ENCODE results near the gene DNAJB8. TPM values are rescaled to one million over a fixed set of nuclear protein-coding genes. Genes with fewer than 3 reads are reported as not detected.

Gene DNAJB8
- total RNA-seq, 1 experiment from 2014 or later: not detected

GRCh38 chr3:128430731-128431130 lies 36.0 kb downstream of the DNAJB8 start:
- no peaks in the 10 kb centered on the region for H3K9me3 ChIP-seq
- H3K36me3 ChIP-seq: no peaks in the 10 kb centered on the region
- DNase-seq: no peak
- no peak overlapping the region for H3K4me3 ChIP-seq
- no peaks in the 10 kb centered on the region for H3K27me3 ChIP-seq

GRCh38 chr3:128430301-128430700 lies 36.4 kb downstream of the DNAJB8 start:
- no peak for DNase-seq
- H3K4me3 ChIP-seq: no peak overlapping the region
- H3K27me3 ChIP-seq: no peaks in the 10 kb centered on the region
- no peaks in the 10 kb centered on the region for H3K36me3 ChIP-seq
- H3K9me3 ChIP-seq: no peaks in the 10 kb centered on the region

GRCh38 chr3:128429751-128430150 lies 36.9 kb downstream of the DNAJB8 start:
- Histone ChIP-seq H3K9me3 (no peaks in the 10 kb centered on the region), H3K36me3 (no peaks in the 10 kb centered on the region), H3K27me3 (no peaks in the 10 kb centered on the region), H3K4me3 (no peak overlapping the region)
- DNase-seq: no peak

- Histone ChIP-seq H3K9me3 (no peaks in the 10 kb centered on the region), H3K4me3 (no peak overlapping the region), H3K27me3 (no peaks in the 10 kb centered on the region), H3K36me3 (no peaks in the 10 kb centered on the region)
- DNase-seq: no peak
Observed at GRCh38 chr3:128429275-128429674, 37.4 kb downstream of the DNAJB8 start.

- H3K4me3 ChIP-seq: no peak overlapping the region
- H3K36me3 ChIP-seq: no peaks in the 10 kb centered on the region
- H3K27me3 ChIP-seq: no peaks in the 10 kb centered on the region
- no peaks in the 10 kb centered on the region for H3K9me3 ChIP-seq
- DNase-seq: no peak
Observed at GRCh38 chr3:128427872-128428822, 38.5 kb downstream of the DNAJB8 start.

- no peak for DNase-seq
- Histone ChIP-seq H3K36me3 (no peaks in the 10 kb centered on the region), H3K27me3 (no peaks in the 10 kb centered on the region), H3K9me3 (no peaks in the 10 kb centered on the region), H3K4me3 (no peak overlapping the region)
Observed at GRCh38 chr3:128427175-128427857, 39.4 kb downstream of the DNAJB8 start.

- no peaks in the 10 kb centered on the region for H3K36me3 ChIP-seq
- H3K4me3 ChIP-seq: no peak overlapping the region
- H3K27me3 ChIP-seq: no peaks in the 10 kb centered on the region
- peak; percentile 35 for DNase-seq
- H3K9me3 ChIP-seq: no peaks in the 10 kb centered on the region
Observed at GRCh38 chr3:128426128-128426921, 40.4 kb downstream of the DNAJB8 start.

GRCh38 chr3:128425846-128426127 lies 40.9 kb downstream of the DNAJB8 start:
- no peaks in the 10 kb centered on the region for H3K27me3 ChIP-seq
- H3K9me3 ChIP-seq: no peaks in the 10 kb centered on the region
- DNase-seq: no peak
- no peaks in the 10 kb centered on the region for H3K36me3 ChIP-seq
- no peak overlapping the region for H3K4me3 ChIP-seq

GRCh38 chr3:128425142-128425845 lies 41.4 kb downstream of the DNAJB8 start:
- Histone ChIP-seq H3K27me3 (no peaks in the 10 kb centered on the region), H3K36me3 (no peaks in the 10 kb centered on the region), H3K9me3 (no peaks in the 10 kb centered on the region), H3K4me3 (no peak overlapping the region)
- no peak for DNase-seq

GRCh38 chr3:128424508-128425069 lies 42.1 kb downstream of the DNAJB8 start:
- H3K4me3 ChIP-seq: no peak overlapping the region
- H3K36me3 ChIP-seq: no peaks in the 10 kb centered on the region
- DNase-seq: no peak
- H3K9me3 ChIP-seq: no peaks in the 10 kb centered on the region
- no peaks in the 10 kb centered on the region for H3K27me3 ChIP-seq

GRCh38 chr3:128423525-128424147 lies 43.1 kb downstream of the DNAJB8 start:
- Histone ChIP-seq H3K4me3 (no peak overlapping the region), H3K27me3 (no peaks in the 10 kb centered on the region), H3K9me3 (peaks cover 2% of the 10 kb centered on the region; the same call in 1 of the 2 replicates), H3K36me3 (no peaks in the 10 kb centered on the region)
- DNase-seq: no peak

GRCh38 chr3:128422762-128423524 lies 43.7 kb downstream of the DNAJB8 start:
- no peaks in the 10 kb centered on the region for H3K27me3 ChIP-seq
- H3K36me3 ChIP-seq: no peaks in the 10 kb centered on the region
- H3K9me3 ChIP-seq: peaks cover 2% of the 10 kb centered on the region; the same call in 1 of the 2 replicates
- no peak overlapping the region for H3K4me3 ChIP-seq
- no peak for DNase-seq

- Histone ChIP-seq H3K36me3 (no peaks in the 10 kb centered on the region), H3K27me3 (no peaks in the 10 kb centered on the region), H3K9me3 (peaks cover 2% of the 10 kb centered on the region; the same call in 1 of the 2 replicates), H3K4me3 (no peak overlapping the region)
- no peak for DNase-seq
Observed at GRCh38 chr3:128421966-128422365, 44.7 kb downstream of the DNAJB8 start.

GRCh38 chr3:128421439-128421836 lies 45.3 kb downstream of the DNAJB8 start:
- DNase-seq: no peak
- H3K9me3 ChIP-seq: peaks cover 2% of the 10 kb centered on the region; the same call in 1 of the 2 replicates
- no peaks in the 10 kb centered on the region for H3K27me3 ChIP-seq
- H3K4me3 ChIP-seq: no peak overlapping the region
- H3K36me3 ChIP-seq: no peaks in the 10 kb centered on the region

- no peaks in the 10 kb centered on the region for H3K36me3 ChIP-seq
- no peak overlapping the region for H3K4me3 ChIP-seq
- peaks cover 2% of the 10 kb centered on the region; the same call in 1 of the 2 replicates for H3K9me3 ChIP-seq
- DNase-seq: no peak
- no peaks in the 10 kb centered on the region for H3K27me3 ChIP-seq
Observed at GRCh38 chr3:128420720-128421438, 45.8 kb downstream of the DNAJB8 start.

Measured in MG63 (cell line).